Suprapubic skin (tissue), 4 donors: ENCODE data around the gene DUSP23. TPM values are rescaled to one million over a fixed set of nuclear protein-coding genes. Genes with fewer than 3 reads are reported as not detected.

Experiments used
- DNase-seq, 2 donors: peaks; one replicate each; pipeline ENCODE4 v3.0.0-alpha.2; 2019; ENCODE audit warnings: low spot score in 2 of 2
- H3K27ac ChIP-seq: fragments of 200-600 bp; sonication (generic); one replicate; pipeline ENCODE4 v1.5.1; 2019
- H3K27me3 ChIP-seq: fragments of 200-600 bp; sonication (generic); one replicate; pipeline ENCODE4 v1.5.1; 2019
- H3K36me3 ChIP-seq: fragments of 200-600 bp; sonication (generic); one replicate; pipeline ENCODE4 v1.5.1; 2019
- H3K4me1 ChIP-seq: fragments of 200-600 bp; sonication (generic); one replicate; pipeline ENCODE4 v1.5.1; 2019
- H3K4me3 ChIP-seq: fragments of 200-600 bp; sonication (generic); one replicate; pipeline ENCODE4 v1.5.1; 2019; ENCODE audit warnings: mild to moderate bottlenecking
- H3K9me3 ChIP-seq: fragments of 200-600 bp; sonication (generic); one replicate; pipeline ENCODE4 v1.5.1; 2019
- CTCF ChIP-seq, 2 donors: fragments of 200-600 bp in 1 of 2; fragments of 450-650 bp in 1 of 2; sonication (generic) in 1 of 2; IDR thresholded peaks; one replicate each; pipeline ENCODE4 v1.5.1; 2016 to 2019; ENCODE audit warnings: antibody characterized with exemption in 2 of 2, mild to moderate bottlenecking in 1 of 2, moderate library complexity in 1 of 2
- EP300 ChIP-seq: sonication (generic); formaldehyde crosslinking; IDR thresholded peaks from one replicate; pipeline ENCODE4 v1.6.1; 2017; ENCODE audit warnings: antibody characterized with exemption
- POLR2A ChIP-seq, 2 donors: fragments of 450-650 bp; IDR thresholded peaks; one replicate each; pipeline ENCODE4 v1.6.1; 2017; ENCODE audit warnings: antibody characterized with exemption in 2 of 2, mild to moderate bottlenecking in 2 of 2, moderate library complexity in 2 of 2
- POLR2AphosphoS5 ChIP-seq, 3 donors: sonication (generic); formaldehyde crosslinking; IDR thresholded peaks; one replicate each; pipeline ENCODE4 v1.6.1; 2017; ENCODE audit warnings: antibody characterized with exemption in 3 of 3
- WGBS: methylation state at CpG from one replicate; pipeline ENCODE4 v1.1.5; 2018; 5-methylcytosine and 5-hydroxymethylcytosine counted together
- total RNA-seq, 4 donors: library from RNA; depleted of rRNA; stranded (reverse); fragments of >200 nt; gene quantifications; one replicate each; pipeline ENCODE4 v1.1.0, GENCODE V29; 2016

Gene DUSP23
- total RNA-seq, 4 donors from 2014 or later: 39.6 to 89.6 (median 75.0) TPM

GRCh38 chr1:159803956-159804689, 23.4 kb downstream of the DUSP23 start:
- DNase-seq: no peak
- Histone ChIP-seq H3K36me3 (no peaks in the 10 kb centered on the region), H3K27ac (no peak overlapping the region), H3K27me3 (no peaks in the 10 kb centered on the region), H3K9me3 (no peaks in the 10 kb centered on the region), H3K4me3 (no peak overlapping the region), H3K4me1 (peaks cover 4% of the 10 kb centered on the region)
- TF ChIP-seq CTCF (IDR thresholded peaks at IDR 0.05): no peak
- TF ChIP-seq EP300: no peak
- no peak for TF ChIP-seq POLR2A (IDR thresholded peaks at IDR 0.05)
- TF ChIP-seq POLR2AphosphoS5 (IDR thresholded peaks at IDR 0.05): no peak
- WGBS: 61% methylated on average over 7 of the region's 7 CpGs

- Histone ChIP-seq H3K36me3 (no peaks in the 10 kb centered on the region), H3K27me3 (no peaks in the 10 kb centered on the region), H3K9me3 (no peaks in the 10 kb centered on the region), H3K27ac (no peak overlapping the region), H3K4me1 (peaks cover 4% of the 10 kb centered on the region), H3K4me3 (no peak overlapping the region)
- no peak for DNase-seq
- 66% methylated on average over 2 of the region's 2 CpGs for WGBS
- no peak for TF ChIP-seq EP300
- no peak for TF ChIP-seq POLR2A (IDR thresholded peaks at IDR 0.05)
- no peak for TF ChIP-seq POLR2AphosphoS5 (IDR thresholded peaks at IDR 0.05)
Observed at GRCh38 chr1:159804924-159805323, 24.2 kb downstream of the DUSP23 start.

GRCh38 chr1:159815926-159816325, 35.2 kb downstream of the DUSP23 start:
- WGBS: 93% methylated on average over 8 of the region's 8 CpGs

GRCh38 chr1:159817276-159818041, 36.7 kb downstream of the DUSP23 start:
- H3K27me3 ChIP-seq: peaks cover 3% of the 10 kb centered on the region
- WGBS: 86% methylated on average over 11 of the region's 11 CpGs
- no peaks in the 10 kb centered on the region for H3K4me1 ChIP-seq
- no peaks in the 10 kb centered on the region for H3K36me3 ChIP-seq
- no peak for DNase-seq
- no peak overlapping the region for H3K4me3 ChIP-seq
- H3K9me3 ChIP-seq: no peaks in the 10 kb centered on the region
- H3K27ac ChIP-seq: no peak overlapping the region
- TF ChIP-seq CTCF (IDR thresholded peaks at IDR 0.05): no peak
- no peak for TF ChIP-seq POLR2A (IDR thresholded peaks at IDR 0.05)
- TF ChIP-seq EP300: no peak
- no peak for TF ChIP-seq POLR2AphosphoS5 (IDR thresholded peaks at IDR 0.05)

More at GRCh38 chr1:159815926-159816325, 35.2 kb downstream of the DUSP23 start:
- no peak for DNase-seq
- TF ChIP-seq EP300 (no peak), POLR2A (IDR thresholded peaks at IDR 0.05) (no peak), POLR2AphosphoS5 (IDR thresholded peaks at IDR 0.05) (no peak), CTCF (IDR thresholded peaks at IDR 0.05) (no peak)
- no peaks in the 10 kb centered on the region for H3K27me3 ChIP-seq
- no peak overlapping the region for H3K27ac ChIP-seq
- no peaks in the 10 kb centered on the region for H3K4me1 ChIP-seq
- H3K36me3 ChIP-seq: no peaks in the 10 kb centered on the region
- no peaks in the 10 kb centered on the region for H3K9me3 ChIP-seq
- H3K4me3 ChIP-seq: no peak overlapping the region

- WGBS: 79% methylated on average over 9 of the region's 9 CpGs
- Histone ChIP-seq H3K4me1 (peaks cover 15% of the 10 kb centered on the region), H3K27ac (no peak overlapping the region), H3K4me3 (no peak overlapping the region), H3K9me3 (no peaks in the 10 kb centered on the region), H3K27me3 (peaks cover 8% of the 10 kb centered on the region), H3K36me3 (no peaks in the 10 kb centered on the region)
- no peak for TF ChIP-seq POLR2A (IDR thresholded peaks at IDR 0.05)
- no peak for TF ChIP-seq CTCF (IDR thresholded peaks at IDR 0.05)
- TF ChIP-seq EP300: no peak
- TF ChIP-seq POLR2AphosphoS5 (IDR thresholded peaks at IDR 0.05): no peak
- DNase-seq: no peak
Observed at GRCh38 chr1:159821171-159821867, 40.6 kb downstream of the DUSP23 start.
